HepG2 (cell line): ENCODE measurements around the gene MYCBPAP. TPM values are rescaled to one million over a fixed set of nuclear protein-coding genes. Genes with fewer than 3 reads are reported as not detected.
A peak's percentile ranks its signal among the peaks of the same experiment; 100 is the strongest.

Source experiments
- AHDC1 ChIP-seq: sonication (generic); formaldehyde crosslinking; IDR thresholded peaks from 2 replicates; pipeline ENCODE4 v1.5.1; 2020; ENCODE audit warnings: mild to moderate bottlenecking, missing genetic modification reagents, borderline replicate concordance
- ARHGAP35 ChIP-seq: sonication (generic); formaldehyde crosslinking; IDR thresholded peaks from 2 replicates; pipeline ENCODE4 v1.9.0; 2022; ENCODE audit warnings: mild to moderate bottlenecking, inconsistent platforms, moderate library complexity, missing genetic modification reagents, borderline replicate concordance
- DNMT1 ChIP-seq: sonication (generic); formaldehyde crosslinking; IDR thresholded peaks from 2 replicates; pipeline ENCODE4 v1.5.1; 2020; ENCODE audit warnings: mild to moderate bottlenecking, missing genetic modification reagents
- KLF12 ChIP-seq: sonication (generic); formaldehyde crosslinking; IDR thresholded peaks from 2 replicates; pipeline ENCODE4 v1.4.0; 2020; ENCODE audit warnings: missing genetic modification reagents, borderline replicate concordance
- MEIS2 ChIP-seq: sonication (generic); formaldehyde crosslinking; IDR thresholded peaks from 2 replicates; pipeline ENCODE4 v1.9.0; 2021; ENCODE audit warnings: mild to moderate bottlenecking, missing genetic modification reagents
- MTF2 ChIP-seq: sonication (generic); formaldehyde crosslinking; IDR thresholded peaks from 2 replicates; pipeline ENCODE4 v1.5.0; 2020; ENCODE audit warnings: missing genetic modification reagents, borderline replicate concordance
- SRY ChIP-seq: sonication (generic); formaldehyde crosslinking; IDR thresholded peaks from 2 replicates; pipeline ENCODE4 v1.8.0; 2022; ENCODE audit warnings: mild to moderate bottlenecking, missing genetic modification reagents
- U2AF1 ChIP-seq: fragments of 200-400 bp; formaldehyde crosslinking; optimal IDR thresholded peaks from 2 replicates; pipeline ENCODE3; 2017; ENCODE audit warnings: mild to moderate bottlenecking, low read depth, low read length
- ZNF687 ChIP-seq: sonication (generic); formaldehyde crosslinking; IDR thresholded peaks from 2 replicates; pipeline ENCODE4 v1.5.1; 2020; ENCODE audit warnings: mild to moderate bottlenecking, missing genetic modification reagents, moderate library complexity
- ZNF737 ChIP-seq: sonication (generic); formaldehyde crosslinking; IDR thresholded peaks from 2 replicates; pipeline ENCODE4 v1.5.0; 2020; ENCODE audit warnings: missing genetic modification reagents, mild to moderate bottlenecking, borderline replicate concordance
- ZNF775 ChIP-seq: sonication (generic); formaldehyde crosslinking; IDR thresholded peaks from 2 replicates; pipeline ENCODE4 v1.4.0; 2020; ENCODE audit warnings: missing genetic modification reagents, mild to moderate bottlenecking, moderate library complexity, borderline replicate concordance
- ZXDC ChIP-seq: sonication (generic); formaldehyde crosslinking; IDR thresholded peaks from 2 replicates; pipeline ENCODE4 v1.5.0; 2020; ENCODE audit warnings: mild to moderate bottlenecking, missing genetic modification reagents
- polyA plus RNA-seq, 8 experiments: library from polyadenylated mRNA; depleted of rRNA in 3 of 8; stranded (reverse) in 7 of 8; unstranded in 1 of 8; fragments of >200 nt; fragmentation: Illumina TruSeq in 4 of 8; extraction: Trizol in 4 of 8; gene quantifications; 2 replicates each; pipeline versions ENCODE4 v1.2.1 to v1.2.3, GENCODE V29; 2011 to 2016; ENCODE audit warnings: low read depth in 4 of 8, missing spikeins in 1 of 8, mixed read lengths in 1 of 8; ENCODE audit not compliant: insufficient read depth in 1 of 8
- total RNA-seq, 5 experiments: library from RNA; depleted of rRNA; stranded (reverse); fragments of >200 nt; fragmentation: Illumina TruSeq; extraction: Trizol; gene quantifications; 2 replicates each; pipeline ENCODE4 v1.2.3, GENCODE V29; 2016; ENCODE audit warnings: low read depth in 1 of 5

Gene MYCBPAP
- total and polyA plus RNA-seq, 2 of the 13 experiments (the other 11 are each of a cell fraction or from before 2014, with no cell fraction given), result 0.22 to 0.24 TPM

- TF ChIP-seq ZXDC (no peak), ARHGAP35 (no peak; the same call in 1 of the 2 replicates), DNMT1 (CRISPR knock-in tag) (peak; percentile 88; the same call in 1 of the 2 replicates), SRY (CRISPR knock-in tag) (no peak), MEIS2 (no peak), MTF2 (no peak; the same call in none of the 2 replicates), ZNF737 (CRISPR knock-in tag) (no peak), AHDC1 (CRISPR knock-in tag) (no peak), ZNF687 (CRISPR knock-in tag) (peak; percentile 91), KLF12 (CRISPR knock-in tag) (0 out of 2 replicates have a peak, but pooled peaks have one; percentile 65), U2AF1 (no peak), ZNF775 (no peak)
Observed at GRCh38 chr17:50538549-50539410, 30.5 kb downstream of the MYCBPAP start (continued).
